ENCODE results near the gene DBP.

Gene DBP

GRCh38 chr19:48629599-48630295, 7.4 kb downstream of the DBP start:
- H3K4me1 Mint-ChIP-seq (ENCODE audit: low read depth): peaks cover 59% of the 10 kb centered on the region
- H3K27ac Mint-ChIP-seq: no peak overlapping the region
- no peak for DNase-seq
- H3K4me3 Mint-ChIP-seq: no peak overlapping the region
- H3K9me3 Mint-ChIP-seq: no peaks in the 10 kb centered on the region
- no peaks in the 10 kb centered on the region for H3K27me3 Mint-ChIP-seq
- H3K36me3 Mint-ChIP-seq (ENCODE audit: low read depth): peaks cover 59% of the 10 kb centered on the region

GRCh38 chr19:48629297-48629598, 7.9 kb downstream of the DBP start:
- no peak overlapping the region for H3K27ac Mint-ChIP-seq
- no peaks in the 10 kb centered on the region for H3K9me3 Mint-ChIP-seq
- H3K27me3 Mint-ChIP-seq: no peaks in the 10 kb centered on the region
- H3K36me3 Mint-ChIP-seq (ENCODE audit: low read depth): peaks cover 63% of the 10 kb centered on the region
- H3K4me1 Mint-ChIP-seq (ENCODE audit: low read depth): peaks cover 58% of the 10 kb centered on the region
- DNase-seq: no peak
- H3K4me3 Mint-ChIP-seq: no peak overlapping the region

- Mint-ChIP-seq H3K4me3 (no peak overlapping the region), H3K4me1 (ENCODE audit: low read depth) (peaks cover 57% of the 10 kb centered on the region), H3K27me3 (no peaks in the 10 kb centered on the region), H3K9me3 (no peaks in the 10 kb centered on the region), H3K27ac (peak overlapping the region; percentile 3), H3K36me3 (ENCODE audit: low read depth) (peaks cover 66% of the 10 kb centered on the region)
- DNase-seq: no peak
Observed at GRCh38 chr19:48628486-48629296, 8.5 kb downstream of the DBP start.

GRCh38 chr19:48627865-48628314, 9.3 kb downstream of the DBP start:
- H3K36me3 Mint-ChIP-seq (ENCODE audit: low read depth): peaks cover 71% of the 10 kb centered on the region
- H3K27ac Mint-ChIP-seq: no peak overlapping the region
- H3K4me3 Mint-ChIP-seq: no peak overlapping the region
- no peak for DNase-seq
- H3K27me3 Mint-ChIP-seq: no peaks in the 10 kb centered on the region
- no peaks in the 10 kb centered on the region for H3K9me3 Mint-ChIP-seq
- peaks cover 54% of the 10 kb centered on the region for H3K4me1 Mint-ChIP-seq (ENCODE audit: low read depth)

- Mint-ChIP-seq H3K27ac (peak overlapping the region; percentile 60), H3K4me1 (ENCODE audit: low read depth) (peaks cover 50% of the 10 kb centered on the region)
Observed at GRCh38 chr19:48627201-48627864, 9.8 kb downstream of the DBP start.

GRCh38 chr19:48625891-48626327, 11.3 kb downstream of the DBP start:
- Mint-ChIP-seq H3K36me3 (ENCODE audit: low read depth) (peaks cover 73% of the 10 kb centered on the region), H3K4me3 (no peak overlapping the region), H3K4me1 (ENCODE audit: low read depth) (peaks cover 50% of the 10 kb centered on the region), H3K27ac (no peak overlapping the region), H3K27me3 (no peaks in the 10 kb centered on the region), H3K9me3 (no peaks in the 10 kb centered on the region)
- DNase-seq: no peak

More at GRCh38 chr19:48627201-48627864, 9.8 kb downstream of the DBP start:
- no peak for DNase-seq
- Mint-ChIP-seq H3K36me3 (ENCODE audit: low read depth) (peaks cover 71% of the 10 kb centered on the region), H3K9me3 (no peaks in the 10 kb centered on the region), H3K27me3 (no peaks in the 10 kb centered on the region), H3K4me3 (no peak overlapping the region)

GRCh38 chr19:48624791-48625723, 12.1 kb downstream of the DBP start:
- Mint-ChIP-seq H3K4me1 (ENCODE audit: low read depth) (peaks cover 49% of the 10 kb centered on the region), H3K4me3 (peak overlapping the region; percentile 73), H3K9me3 (no peaks in the 10 kb centered on the region), H3K27me3 (no peaks in the 10 kb centered on the region), H3K36me3 (ENCODE audit: low read depth) (peaks cover 68% of the 10 kb centered on the region), H3K27ac (peak overlapping the region; percentile 89)
- DNase-seq: no peak

GRCh38 chr19:48624067-48624594, 13.0 kb downstream of the DBP start:
- Mint-ChIP-seq H3K36me3 (ENCODE audit: low read depth) (peaks cover 68% of the 10 kb centered on the region), H3K4me1 (ENCODE audit: low read depth) (peaks cover 53% of the 10 kb centered on the region), H3K27ac (peak overlapping the region; percentile 89), H3K9me3 (no peaks in the 10 kb centered on the region), H3K27me3 (no peaks in the 10 kb centered on the region), H3K4me3 (peak overlapping the region; percentile 73)
- peak; percentile 97 for DNase-seq

- Mint-ChIP-seq H3K36me3 (ENCODE audit: low read depth) (peaks cover 68% of the 10 kb centered on the region), H3K4me3 (peak overlapping the region; percentile 73), H3K4me1 (ENCODE audit: low read depth) (peaks cover 53% of the 10 kb centered on the region), H3K27ac (peak overlapping the region; percentile 89), H3K27me3 (no peaks in the 10 kb centered on the region), H3K9me3 (no peaks in the 10 kb centered on the region)
- DNase-seq: no peak
Observed at GRCh38 chr19:48623556-48624066, 13.6 kb downstream of the DBP start.

GRCh38 chr19:48619692-48620585, 17.2 kb downstream of the DBP start:
- Mint-ChIP-seq H3K27ac (peak overlapping the region; percentile 99), H3K4me3 (peak overlapping the region; percentile 98), H3K9me3 (no peaks in the 10 kb centered on the region), H3K36me3 (ENCODE audit: low read depth) (peaks cover 80% of the 10 kb centered on the region), H3K4me1 (ENCODE audit: low read depth) (peaks cover 54% of the 10 kb centered on the region), H3K27me3 (no peaks in the 10 kb centered on the region)
- DNase-seq: no peak

- Mint-ChIP-seq H3K4me1 (ENCODE audit: low read depth) (peaks cover 47% of the 10 kb centered on the region), H3K9me3 (no peaks in the 10 kb centered on the region), H3K27me3 (no peaks in the 10 kb centered on the region), H3K36me3 (ENCODE audit: low read depth) (peaks cover 84% of the 10 kb centered on the region), H3K27ac (peak within 1 kb of the TSS; percentile 99), H3K4me3 (peak within 1 kb of the TSS; percentile 98)
- DNase-seq: peak; percentile 97
Observed at GRCh38 chr19:48618916-48619691, 18.1 kb downstream of the DBP start, which contains the start of the genes RPL18 and SPHK2. Gene RPL18, minus strand, starts transcription at chr19:48619178. Its CDS starts 35 bp downstream, at chr19:48619143. Gene SPHK2, plus strand, starts transcription at chr19:48619506. Its CDS starts 1,009 bp downstream, at chr19:48620515.

- DNase-seq: no peak
- Mint-ChIP-seq H3K9me3 (no peaks in the 10 kb centered on the region), H3K27ac (peak overlapping the region; percentile 99), H3K4me1 (ENCODE audit: low read depth) (peaks cover 41% of the 10 kb centered on the region), H3K4me3 (peak overlapping the region; percentile 98), H3K27me3 (no peaks in the 10 kb centered on the region), H3K36me3 (ENCODE audit: low read depth) (peaks cover 85% of the 10 kb centered on the region)
Observed at GRCh38 chr19:48618278-48618915, 18.8 kb downstream of the DBP start.
